Ovary (tissue), 9 donors: ENCODE results near the gene STAT1. TPM values are rescaled to one million over a fixed set of nuclear protein-coding genes. Genes with fewer than 3 reads are reported as not detected.
"Not testable (repeated sequence)": the region's sequence is repeated elsewhere in the genome, so short reads cannot be mapped to it uniquely, and the experiment has no call there.

Source experiments
- DNase-seq, 5 donors: peaks; one replicate each; pipeline ENCODE4 v3.0.0-alpha.2; 2019 to 2020
- H3K27ac ChIP-seq, 2 donors: fragments of 200-600 bp; one replicate each; pipeline versions ENCODE4 v1.5.1 to v1.8.0; 2019 to 2022
- H3K27me3 ChIP-seq: fragments of 200-600 bp; one replicate; pipeline ENCODE4 v1.8.0; 2022
- H3K36me3 ChIP-seq: fragments of 200-600 bp; sonication (generic); one replicate; pipeline ENCODE4 v1.5.1; 2019
- H3K4me1 ChIP-seq: one replicate; pipeline ENCODE4 v1.8.1; 2013; ENCODE audit warnings: mild to moderate bottlenecking, moderate library complexity; ENCODE audit not compliant: insufficient read depth
- H3K4me3 ChIP-seq: fragments of 200-600 bp; sonication (generic); one replicate; pipeline ENCODE4 v1.5.1; 2017
- H3K9me3 ChIP-seq, 2 donors: fragments of 200-600 bp in 1 of 2; sonication (generic) in 1 of 2; one replicate each; pipeline versions ENCODE4 v1.5.1 to v1.8.1; 2013 to 2019; ENCODE audit warnings: mild to moderate bottlenecking in 1 of 2, moderate library complexity in 1 of 2
- CTCF ChIP-seq, 3 donors: fragments of 450-650 bp in 2 of 3; fragments of 200-600 bp in 1 of 3; IDR thresholded peaks; one replicate each; pipeline versions ENCODE4 v1.5.1 to v1.8.0; 2016 to 2022; ENCODE audit warnings: antibody characterized with exemption in 3 of 3, mild to moderate bottlenecking in 1 of 3
- EP300 ChIP-seq: sonication (generic); formaldehyde crosslinking; IDR thresholded peaks from one replicate; pipeline ENCODE4 v1.6.1; 2017; ENCODE audit warnings: antibody characterized with exemption
- POLR2A ChIP-seq: fragments of 450-650 bp; IDR thresholded peaks from one replicate; pipeline ENCODE4 v1.6.1; 2017; ENCODE audit warnings: antibody characterized with exemption, mild to moderate bottlenecking, moderate library complexity
- WGBS, 3 donors: extraction: QIAGEN DNeasy Blood & Tissue Kit in 1 of 3; methylation state at CpG; one replicate each; pipeline versions ENCODE4 v1.1.5 to v1.1.7; 2013 to 2017; 5-methylcytosine and 5-hydroxymethylcytosine counted together
- intact Hi-C, 4 donors: fragments of 100-400 bp; cut with DNase I; formaldehyde crosslinking; loops; one replicate each; pipeline versions ENCODE4 v1.11.0 to v1.15.1; 2022 to 2023
- polyA plus RNA-seq, 2 donors: library from polyadenylated mRNA; stranded (reverse); fragments of 200-250 nt in 1 of 2; fragments of 350-450 nt in 1 of 2; fragmentation: Illumina TruSeq in 1 of 2; extraction: RNeasy Lipid Tissue Mini Kit (QIAGEN cat#74804) in 1 of 2; gene quantifications; one replicate each; pipeline ENCODE4 v1.2.3, GENCODE V29; 2013 to 2014
- total RNA-seq, 7 donors: library from RNA; depleted of rRNA in 2 of 7; stranded (reverse); fragments of >200 nt in 2 of 7; fragmentation: NEBNext Ultra II Directional in 3 of 7; extraction: Animal tissue kit (Norgen Biotek cat#: 25700) in 3 of 7; gene quantifications; one replicate each; pipeline versions ENCODE4 v1.1.0 to v1.2.4, GENCODE V29; 2016 to 2023
- donor health status: DM: no; HTN: no; CAD: no; lungs with moderate emphysema.
- donor health status: DM: no; HTN: no; CAD: no.
- donor health status: Bipolar disorder and iron deficiency.
- donor health status: DM: yes; HTN: yes; CAD: no.
- donor health status: DM: no; HTN: no; CAD: no.
- donor health status: DM: yes; HTN: yes; CAD: no.

Gene STAT1
- total and polyA plus RNA-seq, 9 donors, result 27.3 to 89.2 (median 46.4) TPM

- H3K4me3 ChIP-seq, result no peak overlapping the region
- no peak overlapping the region for H3K27ac ChIP-seq
- no peak for DNase-seq
- no peaks in the 10 kb centered on the region for H3K27me3 ChIP-seq
- H3K36me3 ChIP-seq, result no peaks in the 10 kb centered on the region
- 82 to 86% (median 82%) methylated on average over 7 of the region's 7 CpGs for WGBS, 3 donors
- intact Hi-C loops, result no loop called here
- H3K9me3 ChIP-seq, result no peaks in the 10 kb centered on the region
- H3K4me1 ChIP-seq, result no peaks in the 10 kb centered on the region
- no peak for TF ChIP-seq EP300
- no peak for TF ChIP-seq CTCF (IDR thresholded peaks at IDR 0.05)
- TF ChIP-seq POLR2A, result no peak
These were observed 14.9 kb downstream of the STAT1 start for GRCh38 chr2:190999058-190999457.

- no peaks in the 10 kb centered on the region for H3K27me3 ChIP-seq
- TF ChIP-seq POLR2A (no peak), CTCF (IDR thresholded peaks at IDR 0.05) (no peak), EP300 (no peak)
- H3K36me3 ChIP-seq, result no peaks in the 10 kb centered on the region
- no peaks in the 10 kb centered on the region for H3K9me3 ChIP-seq
- H3K4me1 ChIP-seq, result no peaks in the 10 kb centered on the region
- intact Hi-C loops, result no loop called here
- 65 to 71% (median 69%) methylated on average over 8 of the region's 8 CpGs for WGBS, 3 donors
- H3K27ac ChIP-seq, result no peak overlapping the region
- no peak for DNase-seq
- H3K4me3 ChIP-seq, result no peak overlapping the region
These were observed 16.4 kb downstream of the STAT1 start for GRCh38 chr2:190997526-190998113.

- Histone ChIP-seq H3K4me3 (no peak overlapping the region), H3K27me3 (no peaks in the 10 kb centered on the region), H3K9me3 (no peaks in the 10 kb centered on the region), H3K36me3 (no peaks in the 10 kb centered on the region), H3K27ac (no peak overlapping the region), H3K4me1 (no peaks in the 10 kb centered on the region)
- DNase-seq, result no peak
- intact Hi-C loops, result no loop called here
- TF ChIP-seq EP300 (no peak), POLR2A (no peak), CTCF (IDR thresholded peaks at IDR 0.05) (no peak)
- 85 to 90% (median 89%) methylated on average over 5 of the region's 5 CpGs for WGBS, 3 donors
These were observed 17.0 kb downstream of the STAT1 start for GRCh38 chr2:190996947-190997346.

- no peak for DNase-seq
- intact Hi-C loops, result no loop called here
- TF ChIP-seq EP300, result no peak
- no peak for TF ChIP-seq CTCF (IDR thresholded peaks at IDR 0.05)
- TF ChIP-seq POLR2A, result no peak
- H3K4me1 ChIP-seq, result no peaks in the 10 kb centered on the region
- H3K9me3 ChIP-seq, result no peaks in the 10 kb centered on the region
- WGBS, 3 donors, result 86 to 88% (median 86%) methylated on average over 5 of the region's 5 CpGs
- H3K36me3 ChIP-seq, result no peaks in the 10 kb centered on the region
- H3K4me3 ChIP-seq, result no peak overlapping the region
- no peaks in the 10 kb centered on the region for H3K27me3 ChIP-seq
- no peak overlapping the region for H3K27ac ChIP-seq
These were observed 17.5 kb downstream of the STAT1 start for GRCh38 chr2:190996338-190996946.

GRCh38 chr2:190995315-190995714 is 18.7 kb downstream of the STAT1 start:
- H3K9me3 ChIP-seq, DNase-seq, H3K4me1 ChIP-seq, H3K36me3 ChIP-seq, H3K4me3 ChIP-seq, intact Hi-C loops, H3K27me3 ChIP-seq, H3K27ac ChIP-seq: not testable (repeated sequence)
- WGBS, 3 donors, result 77 to 93% (median 81%) methylated on average over 3 of the region's 3 CpGs
